DMS114 treated with DMSO at 0.1 percent for 48 hours (cell line): ENCODE measurements around the gene STARD13.

Source experiments
- DNase-seq: peaks from one replicate; lab custom pipeline; 2025; ENCODE audit not compliant: unreplicated experiment; lab: John Stamatoyannopoulos, UW

The STARD13 gene

GRCh38 chr13:33152389-33152788, 133.2 kb downstream of the STARD13 start:
- no peak for DNase-seq

- no peak for DNase-seq
Measured at GRCh38 chr13:33150662-33151061, 134.9 kb downstream of the STARD13 start.

GRCh38 chr13:33150126-33150525, 135.4 kb downstream of the STARD13 start:
- no peak for DNase-seq

- DNase-seq = no peak
Measured at GRCh38 chr13:33147832-33148231, 137.7 kb downstream of the STARD13 start.

GRCh38 chr13:33146843-33147611, 138.5 kb downstream of the STARD13 start:
- DNase-seq = no peak

GRCh38 chr13:33145667-33146066, 139.9 kb downstream of the STARD13 start:
- no peak for DNase-seq

GRCh38 chr13:33144358-33144784, 141.2 kb downstream of the STARD13 start:
- DNase-seq = no peak

GRCh38 chr13:33139780-33140535, 145.6 kb downstream of the STARD13 start:
- DNase-seq = no peak

- DNase-seq = no peak
Measured at GRCh38 chr13:33139184-33139583, 146.4 kb downstream of the STARD13 start.

- DNase-seq = no peak
Measured at GRCh38 chr13:33138441-33138840, 147.1 kb downstream of the STARD13 start.

- no peak for DNase-seq
Measured at GRCh38 chr13:33137721-33138120, 147.8 kb downstream of the STARD13 start.

- DNase-seq = no peak
Measured at GRCh38 chr13:33135097-33135496, 150.5 kb downstream of the STARD13 start.

GRCh38 chr13:33134213-33134612, 151.3 kb downstream of the STARD13 start:
- DNase-seq = no peak

- no peak for DNase-seq
Measured at GRCh38 chr13:33132644-33133440, 152.7 kb downstream of the STARD13 start.

- DNase-seq = no peak
Measured at GRCh38 chr13:33129886-33130285, 155.7 kb downstream of the STARD13 start.

- DNase-seq = no peak
Measured at GRCh38 chr13:33129094-33129832, 156.3 kb downstream of the STARD13 start.

GRCh38 chr13:33128134-33128533, 157.4 kb downstream of the STARD13 start:
- DNase-seq = no peak

GRCh38 chr13:33127009-33127551, 158.5 kb downstream of the STARD13 start:
- DNase-seq = no peak

- no peak for DNase-seq
Measured at GRCh38 chr13:33125821-33126570, 159.6 kb downstream of the STARD13 start.
